A673 (cell line): Measurements from ENCODE around the gene C9orf50. TPM values are rescaled to one million over a fixed set of nuclear protein-coding genes. Genes with fewer than 3 reads are reported as not detected.

Source experiments
- BruUV-seq: library from RNA; stranded (reverse); fragments of 400-500 nt; replicated peaks from 2 replicates; lab custom pipeline; 2021; lab: Mats Ljungman, UMichigan
- CTCF ChIA-PET: fragments of 300-600 bp; sonication (Branson Sonifier 250); formaldehyde crosslinking; loops from one replicate; lab custom pipeline; 2022; ENCODE audit warnings: antibody characterized with exemption; lab: Charles Lee
- POLR2A ChIA-PET: fragments of 300-600 bp; sonication (Branson Sonifier 250); formaldehyde crosslinking; loops from one replicate; lab custom pipeline; 2022; ENCODE audit warnings: antibody characterized with exemption; ENCODE audit not compliant: low non-redundant PET; lab: Charles Lee
- DNase-seq: peaks from one replicate; pipeline ENCODE4 v3.0.0-alpha.2; 2015; ENCODE audit warnings: low spot score
- H3K27ac ChIP-seq: fragments of 200-600 bp; sonication (generic); 2 replicates; pipeline ENCODE4 v1.5.1; 2016; ENCODE audit warnings: mixed run types, low read depth, mild to moderate bottlenecking, mixed read lengths, antibody characterized with exemption, low read length; ENCODE audit not compliant: poor library complexity, severe bottlenecking
- H3K27me3 ChIP-seq: fragments of 200-600 bp; sonication (generic); replicated peaks from 2 replicates; pipeline ENCODE4 v1.6.1; 2017; ENCODE audit warnings: mixed run types, low read depth, mild to moderate bottlenecking, mixed read lengths, antibody characterized with exemption, low read length; ENCODE audit not compliant: insufficient read depth, poor library complexity
- H3K36me3 ChIP-seq: fragments of 200-600 bp; sonication (generic); 2 replicates; pipeline ENCODE4 v1.6.1; 2016; ENCODE audit warnings: mixed run types, mild to moderate bottlenecking, mixed read lengths, antibody characterized with exemption, low read length; ENCODE audit not compliant: insufficient read depth, poor library complexity, severe bottlenecking
- H3K4me1 ChIP-seq: fragments of 200-600 bp; sonication (generic); 2 replicates; pipeline ENCODE4 v1.6.1; 2017; ENCODE audit warnings: mixed run types, mild to moderate bottlenecking, mixed read lengths, antibody characterized with exemption, low read length; ENCODE audit not compliant: insufficient read depth, poor library complexity, severe bottlenecking
- H3K4me3 ChIP-seq: fragments of 200-600 bp; sonication (generic); 2 replicates; pipeline ENCODE4 v1.5.1; 2016; ENCODE audit warnings: low read depth, mixed run types, mild to moderate bottlenecking, mixed read lengths, low read length; ENCODE audit not compliant: poor library complexity, severe bottlenecking
- H3K9me3 ChIP-seq: fragments of 200-600 bp; sonication (generic); 2 replicates; pipeline ENCODE4 v1.6.1; 2016; ENCODE audit warnings: mixed run types, low read depth, mild to moderate bottlenecking, mixed read lengths, antibody characterized with exemption, low read length; ENCODE audit not compliant: poor library complexity, severe bottlenecking
- EZH2 ChIP-seq: fragments of 200-600 bp; sonication (generic); IDR thresholded peaks from 2 replicates; pipeline ENCODE4 v1.6.1; 2017; ENCODE audit warnings: borderline replicate concordance, low read depth, mild to moderate bottlenecking, mixed read lengths, antibody characterized with exemption, low read length; ENCODE audit not compliant: poor library complexity, severe bottlenecking
- intact Hi-C: fragments of 100-400 bp; cut with micrococcal nuclease; formaldehyde crosslinking; loops from one replicate; pipeline ENCODE4 v1.10.0; 2022; ENCODE audit not compliant: unreplicated experiment
- total RNA-seq: library from RNA; stranded (reverse); gene quantifications from 2 replicates; pipeline ENCODE4 v1.2.3, GENCODE V29; 2021
- TF ChIP-seq, protein P1 (sequence below): fragments of 300-800, 200-600 bp; sonication (generic); conservative IDR thresholded peaks from 2 replicates; pipeline ENCODE4 v1.5.1; 2017; ENCODE audit warnings: low read depth, mild to moderate bottlenecking, antibody characterized with exemption, low read length, moderate library complexity, mixed read lengths

The C9orf50 gene
- total RNA-seq, 1 experiment from 2014 or later: not detected

DNA sequence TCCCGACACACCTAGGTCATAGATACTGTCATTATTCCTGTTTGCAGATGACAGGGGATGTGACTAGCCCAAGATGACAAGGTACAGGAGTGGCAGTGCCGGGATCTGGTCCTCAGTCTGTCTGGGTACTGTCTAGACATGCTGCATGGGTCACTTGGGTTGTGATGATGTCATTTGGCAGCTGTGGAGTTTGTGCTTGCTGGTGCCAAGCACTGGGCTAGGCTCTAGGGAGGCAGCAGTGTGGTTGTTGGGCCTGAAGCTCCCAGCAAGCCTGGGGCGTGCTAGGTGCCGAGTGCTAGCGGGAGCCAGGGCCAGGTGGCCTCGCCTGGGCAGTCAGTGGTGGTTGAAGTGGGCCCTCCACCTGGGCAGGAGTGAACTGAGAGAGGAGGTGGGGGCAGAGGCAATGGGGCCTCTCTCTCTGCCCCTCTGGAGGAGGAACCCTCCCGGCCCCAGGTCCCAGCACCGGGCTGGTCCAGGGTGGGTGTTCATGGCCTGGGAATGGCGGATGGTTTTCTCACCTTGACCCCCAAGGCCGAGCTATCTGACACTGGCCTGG lies 29.9 kb upstream of the C9orf50 start:
- intact Hi-C loops: no loop called here
- TF ChIP-seq, protein P1, sequence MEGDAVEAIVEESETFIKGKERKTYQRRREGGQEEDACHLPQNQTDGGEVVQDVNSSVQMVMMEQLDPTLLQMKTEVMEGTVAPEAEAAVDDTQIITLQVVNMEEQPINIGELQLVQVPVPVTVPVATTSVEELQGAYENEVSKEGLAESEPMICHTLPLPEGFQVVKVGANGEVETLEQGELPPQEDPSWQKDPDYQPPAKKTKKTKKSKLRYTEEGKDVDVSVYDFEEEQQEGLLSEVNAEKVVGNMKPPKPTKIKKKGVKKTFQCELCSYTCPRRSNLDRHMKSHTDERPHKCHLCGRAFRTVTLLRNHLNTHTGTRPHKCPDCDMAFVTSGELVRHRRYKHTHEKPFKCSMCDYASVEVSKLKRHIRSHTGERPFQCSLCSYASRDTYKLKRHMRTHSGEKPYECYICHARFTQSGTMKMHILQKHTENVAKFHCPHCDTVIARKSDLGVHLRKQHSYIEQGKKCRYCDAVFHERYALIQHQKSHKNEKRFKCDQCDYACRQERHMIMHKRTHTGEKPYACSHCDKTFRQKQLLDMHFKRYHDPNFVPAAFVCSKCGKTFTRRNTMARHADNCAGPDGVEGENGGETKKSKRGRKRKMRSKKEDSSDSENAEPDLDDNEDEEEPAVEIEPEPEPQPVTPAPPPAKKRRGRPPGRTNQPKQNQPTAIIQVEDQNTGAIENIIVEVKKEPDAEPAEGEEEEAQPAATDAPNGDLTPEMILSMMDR: no peak
- no peak for TF ChIP-seq EZH2
- Histone ChIP-seq H3K27me3 (no peaks in the 10 kb centered on the region), H3K4me1 (peaks cover 27% of the 10 kb centered on the region), H3K27ac (no peak overlapping the region), H3K9me3 (no peaks in the 10 kb centered on the region), H3K4me3 (no peak overlapping the region), H3K36me3 (no peaks in the 10 kb centered on the region)
- POLR2A ChIA-PET: no interaction called here
- CTCF ChIA-PET: no interaction called here
- BruUV-seq: no TSS peak
- DNase-seq: no peak

DNA sequence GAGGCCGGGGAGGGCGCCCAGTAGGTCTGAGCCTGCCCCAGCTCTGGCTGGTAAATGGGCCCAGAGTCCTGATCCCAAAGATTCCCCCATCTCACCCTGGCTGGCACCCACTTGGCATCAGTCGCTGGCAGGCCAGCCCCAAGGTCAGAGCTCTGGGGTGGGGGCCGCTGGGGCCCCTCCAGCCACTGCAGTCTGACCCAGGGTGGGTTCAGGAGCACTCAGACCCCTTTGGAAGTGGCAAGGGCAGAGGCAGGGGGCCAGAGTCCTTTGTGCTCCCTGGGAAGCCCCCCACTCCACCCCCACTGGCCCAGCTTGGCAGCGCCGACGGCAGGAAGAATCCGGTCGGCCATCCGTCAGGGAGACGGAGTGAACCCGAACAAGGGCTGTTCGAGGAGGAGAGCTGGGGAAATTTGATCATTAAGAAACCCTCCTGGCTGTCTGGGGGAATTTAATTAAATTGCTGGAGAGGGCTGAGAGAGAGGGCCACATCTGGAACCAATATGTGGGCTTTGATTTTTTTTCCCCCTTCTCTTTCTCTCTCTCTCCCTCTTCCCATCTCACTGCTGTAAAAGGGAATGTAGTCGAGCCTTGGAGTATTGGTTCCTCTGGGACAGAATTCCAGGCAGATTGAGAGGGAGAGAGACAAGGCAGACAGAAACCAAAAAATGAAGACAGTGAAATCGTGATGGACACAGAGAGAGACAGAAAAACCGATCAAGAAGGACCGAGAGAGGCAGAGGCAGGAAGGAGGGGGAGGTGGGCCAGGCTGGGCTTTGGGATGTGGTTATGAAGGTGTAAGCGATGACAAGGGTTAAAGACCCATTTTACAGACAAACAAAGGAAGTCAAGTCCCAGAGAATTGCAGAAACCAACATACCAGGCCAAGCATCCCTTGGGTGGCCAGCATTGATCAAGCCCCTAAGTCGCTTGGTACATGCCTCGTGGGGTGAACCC lies 29.1 kb upstream of the C9orf50 start:
- ChIA-PET CTCF (no interaction called here), POLR2A (no interaction called here)
- Histone ChIP-seq H3K36me3 (no peaks in the 10 kb centered on the region), H3K27me3 (no peaks in the 10 kb centered on the region), H3K9me3 (no peaks in the 10 kb centered on the region), H3K4me3 (no peak overlapping the region), H3K27ac (no peak overlapping the region), H3K4me1 (peaks cover 26% of the 10 kb centered on the region)
- intact Hi-C loops: no loop called here
- TF ChIP-seq EZH2: no peak
- TF ChIP-seq, protein P1: no peak
- BruUV-seq: no TSS peak
- DNase-seq: no peak

DNA sequence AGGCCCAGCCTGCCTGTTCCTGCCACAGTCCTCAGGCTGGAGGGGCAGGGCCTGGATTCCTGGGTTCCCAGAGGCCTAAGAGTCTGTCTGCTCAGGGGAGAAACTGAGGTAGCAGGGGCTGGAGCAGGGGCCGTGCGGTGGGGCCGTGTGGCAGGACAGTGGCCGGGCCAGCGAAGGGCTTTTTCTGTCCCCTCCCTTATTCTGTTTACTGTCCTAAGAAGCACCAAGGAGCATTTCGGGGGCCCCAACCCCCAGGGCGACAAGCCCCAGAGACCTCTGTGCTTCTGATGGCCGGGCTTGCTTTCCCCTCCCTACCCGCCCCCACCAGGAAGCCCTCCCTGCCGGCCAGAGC lies 27.8 kb upstream of the C9orf50 start:
- H3K27ac ChIP-seq: no peak overlapping the region
- CTCF ChIA-PET: no interaction called here
- H3K4me1 ChIP-seq: peaks cover 14% of the 10 kb centered on the region
- POLR2A ChIA-PET: no interaction called here
- DNase-seq: no peak
- no TSS peak for BruUV-seq
- no peaks in the 10 kb centered on the region for H3K9me3 ChIP-seq
- no peaks in the 10 kb centered on the region for H3K36me3 ChIP-seq
- TF ChIP-seq EZH2: no peak
- TF ChIP-seq, protein P1: no peak
- H3K27me3 ChIP-seq: no peaks in the 10 kb centered on the region
- intact Hi-C loops: no loop called here
- H3K4me3 ChIP-seq: no peak overlapping the region
